Jurkat, Clone E6-1 (cell line): ENCODE results near the gene KIAA1191.

Source experiments
- DNase-seq: peaks from one replicate; pipeline ENCODE4 v3.0.0-alpha.2; 2011; ENCODE audit warnings: low read depth, low spot score
- H3K4me3 ChIP-seq: 2 replicates; pipeline ENCODE4 v1.5.1; 2011; ENCODE audit warnings: mild to moderate bottlenecking, low read length, control low read depth, moderate library complexity

The KIAA1191 gene

DNA sequence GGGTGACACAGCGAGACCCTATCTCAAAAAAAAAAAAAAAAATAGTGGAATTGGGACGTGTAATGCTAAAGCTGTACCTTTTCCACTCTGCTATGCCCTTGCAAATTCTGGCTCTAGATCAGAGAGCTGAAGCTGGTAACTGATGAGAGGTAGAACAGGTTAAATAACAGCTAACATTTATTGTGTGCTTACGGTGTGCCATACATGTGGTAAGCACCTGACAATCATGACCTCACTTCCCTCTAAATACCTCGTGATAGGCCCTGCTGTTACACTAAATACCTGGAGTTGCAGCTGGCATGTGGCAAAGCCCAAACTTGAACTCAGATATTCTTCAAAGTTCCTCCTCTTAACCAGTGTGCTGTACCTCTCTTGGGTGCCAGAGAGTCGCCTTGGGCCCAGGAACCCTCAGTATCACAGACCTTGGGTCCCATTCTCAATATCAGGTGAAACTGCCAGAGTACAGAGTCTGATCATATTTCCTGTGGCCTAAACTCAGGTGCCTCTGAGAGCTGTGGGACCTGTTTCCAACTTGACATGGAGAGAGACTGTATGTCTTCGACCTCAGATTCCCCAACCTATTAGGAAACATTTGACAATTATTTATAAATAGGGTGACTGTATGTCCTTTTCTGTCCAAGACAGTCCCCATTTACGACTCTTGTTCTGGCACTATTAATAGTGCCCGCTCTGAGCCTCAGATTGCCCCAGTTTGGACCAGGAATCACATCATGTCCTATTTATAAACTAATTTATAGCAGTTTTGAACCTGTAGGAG is 8.6 kb upstream of the KIAA1191 start:
- DNase-seq = no peak
- no peak overlapping the region for H3K4me3 ChIP-seq

DNA sequence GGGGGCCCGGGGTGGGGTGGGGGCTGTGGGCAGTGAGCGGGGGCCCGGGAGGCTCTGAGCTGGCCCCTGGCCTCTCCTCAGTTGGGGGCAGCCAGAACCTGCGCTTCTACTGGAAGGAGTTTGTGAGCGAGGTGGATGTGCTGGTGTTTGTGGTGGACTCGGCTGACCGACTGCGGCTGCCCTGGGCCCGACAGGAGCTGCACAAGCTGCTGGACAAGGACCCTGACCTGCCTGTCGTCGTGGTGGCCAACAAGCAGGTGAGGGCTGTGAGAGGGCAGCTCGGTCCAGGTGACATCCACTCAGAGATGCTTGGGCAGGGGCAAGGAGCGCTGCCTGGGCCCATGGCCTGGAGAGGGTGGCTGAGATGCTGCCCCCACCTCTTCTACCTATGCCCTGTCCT is 7.2 kb upstream of the KIAA1191 start:
- no peak for DNase-seq
- no peak overlapping the region for H3K4me3 ChIP-seq

DNA sequence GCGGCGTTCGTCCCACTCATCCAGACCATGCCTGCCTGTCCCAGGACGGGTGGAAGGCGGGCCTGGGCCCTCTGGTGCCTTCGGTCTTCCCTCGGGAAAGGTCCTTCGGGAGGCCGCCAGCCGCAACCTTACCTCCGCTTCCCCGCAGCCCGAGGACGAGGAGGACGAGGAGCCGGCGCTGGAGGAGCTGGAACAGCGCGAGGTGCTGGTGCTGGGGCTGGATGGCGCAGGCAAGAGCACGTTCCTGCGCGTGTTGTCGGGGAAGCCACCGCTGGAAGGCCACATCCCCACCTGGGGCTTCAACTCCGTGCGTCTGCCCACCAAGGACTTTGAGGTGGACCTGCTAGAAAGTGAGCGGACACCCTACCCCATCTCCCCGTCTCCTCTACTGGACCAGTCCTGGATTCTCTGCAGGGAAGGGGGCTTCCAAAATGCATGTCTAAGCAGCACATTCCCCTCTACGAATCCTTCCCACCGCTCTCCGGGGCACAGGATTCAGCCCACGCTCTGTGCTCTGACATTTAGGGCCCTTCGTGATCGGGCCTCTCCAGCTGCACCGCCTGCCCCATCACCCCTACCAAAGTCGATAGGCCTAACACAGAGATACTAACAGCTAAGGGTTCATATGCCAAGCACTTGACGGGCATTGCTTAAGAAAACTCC is 4.8 kb upstream of the KIAA1191 start:
- no peak overlapping the region for H3K4me3 ChIP-seq
- DNase-seq = no peak

DNA sequence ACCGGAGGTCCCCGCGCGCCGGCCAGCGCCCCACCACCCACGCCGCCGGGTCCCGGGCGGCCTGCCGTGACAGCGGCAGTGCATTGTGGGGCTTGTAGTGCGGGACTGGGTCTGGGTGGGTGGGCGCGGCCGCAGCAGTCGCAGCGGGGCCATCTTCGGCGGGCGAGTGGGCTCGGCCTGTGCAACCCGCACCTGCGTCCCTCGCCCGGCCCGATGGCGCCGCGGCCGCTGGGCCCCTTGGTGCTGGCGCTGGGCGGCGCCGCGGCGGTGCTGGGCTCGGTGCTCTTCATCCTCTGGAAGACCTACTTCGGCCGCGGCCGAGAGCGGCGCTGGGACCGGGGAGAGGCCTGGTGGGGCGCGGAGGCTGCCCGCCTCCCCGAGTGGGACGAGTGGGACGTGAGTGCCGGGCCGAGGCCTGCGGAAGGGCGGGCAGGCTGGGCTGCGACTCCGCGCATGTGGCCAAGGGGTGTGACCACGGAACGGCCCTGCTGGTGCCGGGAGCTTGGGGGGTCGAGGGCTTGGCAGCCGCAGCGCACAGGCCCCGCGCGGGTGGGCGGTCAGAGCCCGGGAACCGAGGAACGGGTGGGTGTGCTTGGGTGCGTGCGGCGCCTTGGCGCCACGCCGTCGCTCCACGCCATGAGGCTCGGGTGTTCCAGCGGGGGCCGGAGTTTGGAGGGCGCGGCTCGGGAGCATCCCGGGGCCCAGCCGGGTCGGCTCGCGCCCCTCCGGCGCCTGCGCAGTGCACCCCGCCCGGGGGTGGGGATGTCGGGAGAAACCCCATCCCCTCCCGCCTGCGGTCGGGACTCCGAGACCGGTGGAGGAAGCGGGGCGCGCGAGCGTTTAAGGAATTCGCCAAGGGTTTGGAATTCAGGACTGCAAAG is 4.0 kb upstream of the KIAA1191 start, which contains the start of gene ARL10:
ARL10 (plus strand) TSS at position 137 of the 881 bp plus-strand sequence; CDS start at position 214, 77 bp downstream.
- peak within 1 kb of the TSS; percentile 45 for H3K4me3 ChIP-seq

DNA sequence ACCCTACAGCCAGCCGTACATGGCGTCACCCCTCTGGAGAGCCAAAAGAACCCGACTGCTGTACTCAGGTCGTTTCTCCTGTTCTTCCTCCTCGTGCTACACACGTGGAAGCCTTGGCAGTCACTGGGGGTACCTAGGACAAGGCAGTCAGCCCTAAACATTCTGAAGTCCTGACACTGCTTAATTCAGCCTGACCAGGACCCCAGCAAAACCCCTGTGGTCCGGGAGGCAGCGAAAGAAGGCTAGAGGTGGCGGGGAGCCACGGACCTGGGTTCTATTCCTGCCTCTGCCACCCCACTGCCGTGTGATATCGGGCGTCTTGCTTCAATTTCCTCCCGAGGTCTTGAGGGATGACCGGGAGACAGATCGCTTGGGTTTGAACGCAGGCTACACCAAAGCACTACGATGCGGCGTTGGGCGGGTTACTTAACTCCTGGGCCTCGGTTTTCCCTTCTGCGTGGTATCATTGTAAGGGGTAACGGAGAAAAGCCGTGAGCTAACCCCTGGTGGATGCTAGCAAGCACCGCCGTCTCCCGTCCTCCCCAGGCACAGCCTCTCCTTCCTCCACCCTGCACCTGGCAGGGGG is 3.3 kb upstream of the KIAA1191 start:
- no peak for DNase-seq
- H3K4me3 ChIP-seq = peak overlapping the region; percentile 45

More for the DNA sequence above, 4.0 kb upstream of the KIAA1191 start, which contains the start of gene ARL10:
- no peak for DNase-seq

DNA sequence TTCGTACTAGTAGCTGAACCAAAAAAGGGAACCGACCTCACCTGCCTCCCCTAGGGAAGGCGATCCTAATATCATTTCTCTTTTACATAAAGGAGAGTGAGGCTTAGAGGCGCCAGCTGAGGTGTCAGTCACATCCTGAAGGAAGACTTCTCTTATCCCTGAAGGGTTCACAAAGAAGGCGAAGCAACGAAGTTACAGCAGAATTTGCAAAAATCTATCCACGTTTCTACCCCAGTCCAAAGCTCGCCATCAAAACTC is 598 bp upstream of the KIAA1191 start:
- no peak for DNase-seq
- peak overlapping the region; percentile 89 for H3K4me3 ChIP-seq

DNA sequence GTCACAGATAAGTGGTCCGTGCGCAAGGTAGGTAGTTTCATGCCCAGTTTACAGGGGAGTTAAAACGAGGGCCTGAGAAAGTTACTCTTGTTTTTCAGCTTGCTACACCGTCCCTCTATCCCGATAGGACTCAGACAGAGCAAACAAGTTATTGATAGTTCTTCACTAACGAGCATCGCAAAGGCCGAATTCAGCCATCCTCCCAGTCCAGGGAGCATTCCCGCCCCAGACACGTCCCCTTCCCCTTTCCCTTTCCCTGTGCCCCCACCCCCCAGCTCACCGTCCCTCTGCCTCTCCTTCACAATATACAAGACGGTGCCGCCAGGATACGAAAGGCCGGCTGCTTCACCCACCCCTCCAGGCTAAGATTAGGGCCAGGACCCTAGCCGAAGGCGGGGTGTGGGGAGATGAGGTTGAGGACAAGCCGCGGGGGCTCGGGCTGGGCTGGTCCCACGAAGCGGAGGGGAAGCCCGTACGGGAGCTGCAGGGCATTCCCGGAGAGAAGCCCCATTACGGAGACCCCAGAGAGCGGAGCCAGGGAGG is 599 bp downstream of the KIAA1191 start:
- peak overlapping the region; percentile 89 for H3K4me3 ChIP-seq
- DNase-seq = no peak

DNA sequence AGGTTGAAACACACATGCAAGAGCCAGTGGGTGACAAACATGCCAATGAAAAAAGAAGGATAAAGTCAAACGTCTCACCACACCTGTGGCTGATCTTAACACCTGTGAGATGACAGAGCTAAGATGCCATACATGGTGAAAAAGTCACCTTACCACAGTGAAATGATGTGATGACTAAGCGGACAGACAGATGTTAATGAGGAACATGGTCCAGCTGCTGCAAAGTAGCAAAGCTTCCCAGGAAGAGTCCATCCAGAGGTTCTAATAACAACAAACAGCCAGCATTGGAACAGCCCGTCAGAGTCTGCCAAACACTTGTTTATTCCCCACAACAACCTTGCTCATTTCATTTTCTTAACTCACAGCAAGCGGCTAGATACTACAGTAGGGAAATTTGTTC is 1.9 kb downstream of the KIAA1191 start:
- H3K4me3 ChIP-seq = no peak overlapping the region
- DNase-seq = no peak

DNA sequence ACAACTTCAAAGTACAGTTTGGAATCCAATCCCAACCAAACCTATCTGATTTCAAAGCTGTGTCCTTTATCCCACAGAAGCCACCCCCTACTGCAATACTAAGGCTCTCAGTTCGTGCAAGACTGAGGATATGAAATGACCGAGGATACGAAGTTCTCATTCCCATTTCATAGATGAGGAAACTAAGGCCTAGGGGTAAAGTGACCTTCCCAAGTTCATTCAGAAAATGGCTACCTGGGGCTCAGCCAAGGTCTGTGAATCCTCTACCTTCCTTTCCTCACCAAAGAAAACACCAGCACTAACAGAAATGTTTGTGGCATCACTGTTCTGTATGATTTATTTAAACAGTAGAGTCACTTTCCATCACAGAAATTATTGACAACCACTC is 5.4 kb downstream of the KIAA1191 start:
- no peak overlapping the region for H3K4me3 ChIP-seq
- DNase-seq = no peak

DNA sequence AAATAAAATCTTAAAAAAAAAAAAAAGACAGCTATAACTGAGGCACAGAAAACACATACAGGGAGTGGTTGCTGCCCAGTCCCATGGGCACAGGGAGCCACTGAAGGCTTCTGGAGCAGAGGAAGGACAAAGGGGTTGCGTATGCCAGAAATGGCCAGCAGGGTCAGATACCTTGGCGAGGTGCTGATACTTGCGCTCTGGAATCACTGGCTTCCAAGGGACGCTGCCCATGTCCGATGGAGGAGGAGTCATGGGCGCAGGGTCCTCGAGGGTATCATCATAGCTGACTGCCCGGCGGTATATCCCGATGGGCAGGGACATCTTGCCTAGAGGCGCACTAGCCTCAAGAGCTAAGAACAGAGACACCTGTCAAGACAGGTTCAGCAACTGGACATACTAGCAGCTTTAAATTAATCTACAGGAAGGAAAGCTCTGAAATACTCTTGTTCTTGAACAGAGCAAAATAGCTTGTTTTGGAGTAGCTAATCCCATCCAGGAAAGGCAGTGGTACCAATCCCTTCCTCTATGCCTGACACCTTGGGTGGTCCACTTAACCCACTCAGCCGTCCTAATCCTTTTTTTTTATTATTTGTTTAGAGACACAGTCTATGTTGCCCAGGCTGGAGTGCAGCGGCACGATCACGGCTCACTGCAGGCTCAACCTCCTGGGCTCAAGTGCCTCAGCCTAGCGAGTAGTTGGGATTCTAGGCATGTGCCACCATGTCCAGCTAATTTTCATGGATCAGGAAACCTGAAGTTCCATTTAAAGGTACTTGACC is 6.0 kb downstream of the KIAA1191 start:
- no peak overlapping the region for H3K4me3 ChIP-seq
- no peak for DNase-seq

DNA sequence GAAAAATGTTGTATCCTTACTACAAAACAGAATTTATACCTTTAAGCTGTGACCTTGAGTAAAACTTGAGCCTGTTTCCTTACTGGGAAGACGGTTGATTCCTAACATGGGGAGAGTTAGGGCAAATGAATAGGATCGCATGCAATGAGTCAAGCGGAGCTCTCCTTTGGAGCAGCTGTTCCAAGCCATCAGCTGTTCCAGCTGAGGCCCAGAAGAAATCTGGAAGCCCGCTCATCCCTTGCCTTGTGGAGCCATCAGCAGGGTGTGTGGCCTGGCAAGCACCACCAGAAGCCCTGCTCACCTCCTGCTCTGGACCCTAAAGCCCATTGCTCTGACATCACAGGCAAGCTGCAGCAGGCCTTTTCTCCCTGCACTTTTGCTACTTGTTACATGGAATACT is 8.0 kb downstream of the KIAA1191 start:
- no peak overlapping the region for H3K4me3 ChIP-seq
- no peak for DNase-seq

DNA sequence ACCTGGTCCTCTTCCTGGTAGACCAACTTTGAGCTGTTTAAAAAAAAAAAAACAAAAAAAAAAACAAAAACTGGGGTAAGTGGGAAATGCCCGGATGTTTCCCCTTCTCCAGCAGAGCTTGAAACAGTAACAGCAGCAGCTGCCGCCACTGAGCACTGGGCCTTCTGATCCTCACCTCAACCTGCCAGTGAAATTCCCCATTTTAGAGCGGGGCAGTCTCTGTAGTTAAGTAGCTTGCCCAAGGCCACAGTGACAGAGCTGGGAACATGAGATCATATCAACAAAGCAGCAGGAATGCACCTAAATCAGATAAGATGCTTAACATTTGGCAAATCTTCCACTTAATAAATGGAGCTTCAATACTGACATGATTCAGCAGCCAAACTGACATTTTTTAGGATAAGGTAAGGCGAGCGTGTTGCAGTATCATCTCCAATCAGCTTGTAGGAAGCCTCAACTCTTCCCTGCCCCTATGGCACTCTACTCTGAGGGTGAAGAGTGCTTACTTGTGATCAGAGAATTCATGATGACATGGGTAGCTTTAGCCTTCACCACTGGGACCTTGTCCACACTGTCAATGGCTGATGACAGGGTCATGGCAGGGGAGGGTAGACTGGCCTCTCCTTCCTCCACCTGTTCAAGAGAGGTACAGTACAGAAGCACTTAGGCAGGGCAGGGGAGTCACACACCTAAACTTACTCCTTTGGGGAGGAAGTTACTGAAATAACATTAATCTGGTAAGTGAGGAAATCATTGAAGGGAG is 9.3 kb downstream of the KIAA1191 start:
- DNase-seq = no peak
- no peak overlapping the region for H3K4me3 ChIP-seq

DNA sequence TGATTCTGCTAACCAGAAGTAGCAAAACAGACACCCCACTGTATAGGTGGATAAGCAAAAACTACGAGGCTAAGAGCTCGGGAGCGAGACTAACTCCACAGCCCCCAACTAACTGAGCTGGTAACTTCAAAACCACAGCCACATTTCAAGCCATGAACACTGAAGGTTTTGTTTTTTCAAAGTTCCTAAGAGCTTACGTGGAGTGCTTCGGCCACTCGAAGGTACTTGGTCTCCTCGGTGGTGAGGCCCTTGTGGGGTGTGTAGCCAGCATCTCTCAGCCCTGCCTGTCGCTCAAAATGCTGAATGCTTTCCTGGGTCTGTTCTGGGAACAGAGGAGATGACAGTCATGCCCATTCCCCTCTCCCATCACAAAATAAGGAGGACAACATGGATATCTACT is 11.1 kb downstream of the KIAA1191 start:
- H3K4me3 ChIP-seq = no peak overlapping the region
- DNase-seq = no peak

DNA sequence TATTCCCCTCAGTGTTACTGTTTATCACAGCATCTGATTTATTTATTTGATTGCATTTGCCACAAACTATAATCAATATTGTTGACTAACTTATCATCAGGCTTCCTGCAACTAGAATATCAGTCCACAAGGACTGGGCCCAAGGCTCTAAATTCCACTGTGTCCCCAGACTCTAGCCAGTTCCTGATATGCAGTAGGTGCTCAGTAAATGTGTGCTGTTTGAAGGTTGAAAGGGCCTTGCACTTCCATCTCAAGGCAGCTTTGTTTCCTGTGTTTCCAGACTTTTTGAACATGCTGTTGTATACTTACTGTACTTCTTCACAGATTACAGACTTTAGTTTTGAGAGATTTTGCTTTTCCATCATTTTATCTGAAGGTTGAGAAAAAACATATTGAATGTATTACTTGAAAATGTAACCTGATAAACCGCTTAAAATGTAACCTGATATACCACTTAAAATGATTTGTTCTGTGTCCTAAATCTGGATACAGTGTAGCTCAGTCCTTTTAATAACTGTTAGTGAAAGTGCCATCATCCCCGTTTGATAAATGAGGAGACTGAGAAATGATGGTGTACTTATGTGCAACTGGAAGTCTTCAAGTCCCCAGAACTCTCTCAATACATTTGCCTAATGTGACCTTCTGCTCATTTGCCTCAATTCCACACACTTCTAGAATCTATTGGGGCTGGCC is 18.7 kb downstream of the KIAA1191 start:
- H3K4me3 ChIP-seq = no peak overlapping the region
- DNase-seq = no peak

DNA sequence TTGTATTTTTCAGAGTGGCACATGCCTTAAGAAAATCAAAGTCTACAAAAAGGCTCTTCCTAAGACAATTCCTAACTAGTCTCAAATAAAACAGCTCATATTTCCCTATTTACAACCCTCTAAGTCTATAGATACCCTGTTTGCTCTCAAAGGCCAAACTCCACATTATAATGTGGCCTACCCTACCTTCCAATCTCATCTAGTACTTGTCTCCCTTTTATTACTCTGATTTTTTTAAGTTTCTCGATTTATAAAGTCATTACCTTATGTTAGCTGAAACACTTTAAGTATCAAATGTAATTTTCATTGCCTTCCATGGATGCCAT is 19.4 kb downstream of the KIAA1191 start:
- DNase-seq = no peak
- no peak overlapping the region for H3K4me3 ChIP-seq

DNA sequence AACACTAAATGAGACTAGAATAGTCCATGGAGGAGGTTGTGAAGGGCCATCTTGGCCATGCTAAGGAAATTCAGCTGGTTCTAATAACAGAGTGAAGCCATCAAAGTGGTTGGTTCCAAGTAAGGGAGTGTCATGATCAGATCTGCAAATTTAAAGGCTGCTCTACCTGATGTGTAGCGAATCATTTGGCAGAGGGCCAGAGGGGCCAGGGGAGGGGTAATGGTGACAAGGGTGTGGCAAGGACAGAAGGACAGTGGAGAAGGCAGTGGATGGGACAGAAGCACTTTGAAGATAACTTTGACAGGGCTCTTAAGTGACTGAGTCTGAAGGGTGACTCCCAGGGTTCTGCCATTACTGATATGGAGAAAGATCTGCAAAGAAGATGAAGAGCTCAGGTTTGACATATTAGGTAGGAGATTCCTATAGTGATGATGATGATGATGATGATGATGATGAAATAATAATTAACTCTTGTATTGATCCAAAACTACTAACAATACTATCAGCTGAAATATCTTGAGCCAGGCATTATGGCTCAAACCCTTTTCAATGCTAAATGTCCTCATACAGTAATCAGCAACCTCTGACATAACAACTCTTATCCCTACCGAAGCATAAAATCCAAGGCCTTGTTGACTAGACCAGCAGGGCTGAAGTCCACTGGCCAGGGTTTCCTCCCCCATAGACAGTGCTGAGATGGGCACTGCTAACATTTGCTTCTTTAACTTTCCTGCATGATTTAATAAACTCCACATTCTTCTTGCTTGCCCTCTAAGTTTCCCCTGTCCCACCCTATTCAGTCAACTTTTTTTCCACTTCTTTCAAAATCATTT is 20.0 kb downstream of the KIAA1191 start:
- no peak overlapping the region for H3K4me3 ChIP-seq

DNA sequence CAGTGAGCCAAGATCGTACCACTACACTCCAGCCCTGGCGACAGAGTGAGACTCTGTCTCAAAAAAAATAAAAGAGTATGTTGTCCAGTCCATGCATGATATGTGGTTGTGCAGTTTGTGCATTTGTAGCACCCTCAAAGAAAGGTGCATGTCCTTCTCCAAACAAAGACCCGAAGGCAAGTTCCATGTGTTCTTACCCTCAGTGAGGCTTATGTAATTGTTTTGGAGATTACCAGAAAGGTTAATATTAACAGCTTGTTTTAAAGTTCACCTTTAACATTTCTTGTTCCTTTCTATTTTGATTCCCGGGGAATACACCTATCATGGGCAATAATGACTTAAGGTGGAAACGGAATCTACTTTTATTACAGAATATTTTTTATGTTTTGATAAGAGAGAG is 22.3 kb downstream of the KIAA1191 start:
- no peak for DNase-seq
- H3K4me3 ChIP-seq = no peak overlapping the region

More for the DNA sequence above, 20.0 kb downstream of the KIAA1191 start:
- no peak for DNase-seq
